HG03521 (cell line): ENCODE data around the gene PLEKHB2.
"Not testable (repeated sequence)": the region's sequence is repeated elsewhere in the genome, so short reads cannot be mapped to it uniquely, and the experiment has no call there.

ENCODE experiments used
- ATAC-seq: cut with Tn5 transposase; IDR thresholded peaks from one replicate; pipeline ENCODE4 v1.9.1; 2021; ENCODE audit warnings: mild to moderate bottlenecking, moderate library complexity; ENCODE audit not compliant: unreplicated experiment

The PLEKHB2 gene

DNA sequence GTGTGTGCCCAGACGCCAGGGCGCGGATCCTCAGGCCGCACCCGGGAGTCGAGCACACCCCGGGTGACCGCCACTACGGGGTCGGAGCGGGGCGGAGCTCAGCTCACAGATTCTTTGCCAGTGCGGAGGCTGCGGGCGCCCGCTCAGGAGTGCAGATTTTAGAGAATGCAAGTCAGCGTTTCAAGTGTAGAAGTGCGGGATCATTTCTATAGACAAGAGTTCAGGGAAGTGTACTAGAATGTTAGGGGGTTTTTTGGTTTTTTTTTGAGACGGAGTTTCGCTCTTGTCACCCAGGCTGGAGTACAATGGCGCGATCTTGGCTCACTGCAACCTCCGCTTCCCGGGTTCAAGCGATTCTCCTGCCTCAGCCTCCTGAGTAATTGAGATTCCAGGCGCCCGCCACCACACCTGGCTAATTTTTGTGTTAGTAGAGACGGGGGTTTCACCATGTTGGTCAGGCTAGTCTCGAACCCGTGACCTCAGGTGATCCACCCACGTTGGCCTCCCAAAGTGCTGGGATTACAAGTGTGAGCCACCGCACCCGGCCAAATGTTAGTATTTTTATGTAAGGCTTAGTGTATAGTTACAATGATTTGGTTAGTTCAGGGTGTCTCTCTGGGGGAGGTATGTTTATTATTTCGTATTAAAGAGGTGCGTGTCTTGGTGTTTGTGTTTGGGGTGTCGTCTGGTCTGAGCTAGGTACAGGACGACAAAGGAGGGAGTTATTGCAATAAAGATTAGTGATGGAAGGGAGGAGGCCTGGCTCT is 11.3 kb upstream of the PLEKHB2 start:
- peak; percentile 63 for ATAC-seq

- ATAC-seq, result no peak
Observed at GRCh38 chr2:131094463-131095281, 10.5 kb upstream of the PLEKHB2 start.

- no peak for ATAC-seq
Observed at GRCh38 chr2:131103165-131103564, 2.0 kb upstream of the PLEKHB2 start.

- peak; percentile 65 for ATAC-seq
Observed at GRCh38 chr2:131104487-131105155, 515 bp upstream of the PLEKHB2 start.

- peak; percentile 40 for ATAC-seq
Observed at GRCh38 chr2:131105950-131106801, 1.0 kb downstream of the PLEKHB2 start.

GRCh38 chr2:131112529-131112928 is 7.4 kb downstream of the PLEKHB2 start:
- ATAC-seq, result no peak

GRCh38 chr2:131113566-131114227 is 8.6 kb downstream of the PLEKHB2 start:
- no peak for ATAC-seq

- not testable (repeated sequence) for ATAC-seq
Observed at GRCh38 chr2:131114950-131115349, 9.8 kb downstream of the PLEKHB2 start.

- no peak for ATAC-seq
Observed at GRCh38 chr2:131115752-131116151, 10.6 kb downstream of the PLEKHB2 start.

DNA sequence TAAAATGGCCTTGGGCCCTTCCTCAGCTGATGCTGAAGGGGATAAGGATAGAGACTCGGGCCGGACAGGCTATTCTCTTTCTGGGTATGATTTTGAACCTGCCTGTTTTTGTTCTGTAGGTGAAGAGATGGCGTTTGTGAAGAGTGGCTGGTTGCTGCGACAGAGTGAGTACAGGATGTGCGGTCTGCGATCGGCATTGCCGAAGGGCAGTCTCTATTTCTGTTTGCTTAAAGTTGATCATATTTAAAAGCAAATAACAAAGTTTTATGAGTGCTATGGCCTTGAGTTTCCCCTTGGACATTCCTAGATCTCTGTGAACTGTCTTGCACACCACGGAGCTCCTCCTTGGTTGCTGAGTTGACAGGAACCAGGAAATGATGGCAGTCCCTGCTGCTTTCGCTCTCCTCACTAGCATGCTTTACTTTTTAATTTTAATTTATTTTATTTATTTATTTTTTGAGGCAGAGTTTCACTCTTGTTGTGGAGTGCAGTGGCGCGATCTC is 15.7 kb downstream of the PLEKHB2 start:
- no peak for ATAC-seq

GRCh38 chr2:131121464-131121863 is 16.3 kb downstream of the PLEKHB2 start:
- ATAC-seq, result no peak

DNA sequence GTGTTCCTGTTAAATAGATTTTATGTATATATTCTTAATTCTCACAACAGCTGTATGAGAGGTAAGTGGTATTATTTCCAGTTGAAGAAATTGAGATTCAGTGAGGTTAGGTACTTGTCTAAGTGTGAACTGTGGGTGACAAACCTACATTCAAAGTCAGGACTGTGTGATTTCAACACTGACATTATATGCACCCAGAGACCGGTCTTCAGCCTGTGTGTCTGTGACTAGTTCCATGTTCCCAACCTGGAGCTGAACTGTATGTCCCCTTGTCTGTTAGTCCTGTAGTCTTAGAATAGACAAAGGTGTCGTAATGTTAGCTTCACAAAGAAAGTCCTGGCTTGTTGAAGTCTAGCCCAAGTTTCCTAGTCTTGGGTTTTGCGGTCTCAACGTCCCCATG is 17.4 kb downstream of the PLEKHB2 start:
- no peak for ATAC-seq

GRCh38 chr2:131123192-131123591 is 18.1 kb downstream of the PLEKHB2 start:
- no peak for ATAC-seq

DNA sequence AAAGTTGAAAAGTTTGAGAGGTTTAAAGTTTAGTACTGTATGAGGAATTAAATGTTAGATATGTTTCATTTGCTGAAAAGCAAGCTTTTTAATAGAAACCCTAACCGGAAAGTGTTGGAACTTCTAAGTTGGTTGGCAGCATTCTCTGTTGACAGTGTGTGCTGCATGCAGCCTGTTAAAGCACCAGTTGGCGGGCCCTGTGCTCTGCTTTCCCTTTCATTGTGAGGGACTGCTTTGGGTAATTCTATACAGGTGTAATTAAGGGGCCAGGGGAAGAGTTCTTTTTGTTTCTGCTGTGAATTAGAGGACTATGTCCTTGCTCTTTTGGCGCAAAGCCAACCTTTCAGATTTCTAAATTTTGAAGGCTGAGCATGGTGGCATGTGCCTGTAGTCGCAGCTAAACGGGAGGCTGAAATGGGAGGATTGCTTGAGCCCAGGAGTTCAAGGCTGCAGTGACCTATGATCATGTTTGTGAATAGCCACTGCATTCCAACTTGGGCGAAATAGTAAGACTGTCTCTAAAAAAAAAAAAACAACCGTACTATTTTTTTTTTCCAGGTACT is 20.1 kb downstream of the PLEKHB2 start:
- no peak for ATAC-seq

GRCh38 chr2:131126436-131126835 is 21.3 kb downstream of the PLEKHB2 start:
- no peak for ATAC-seq

DNA sequence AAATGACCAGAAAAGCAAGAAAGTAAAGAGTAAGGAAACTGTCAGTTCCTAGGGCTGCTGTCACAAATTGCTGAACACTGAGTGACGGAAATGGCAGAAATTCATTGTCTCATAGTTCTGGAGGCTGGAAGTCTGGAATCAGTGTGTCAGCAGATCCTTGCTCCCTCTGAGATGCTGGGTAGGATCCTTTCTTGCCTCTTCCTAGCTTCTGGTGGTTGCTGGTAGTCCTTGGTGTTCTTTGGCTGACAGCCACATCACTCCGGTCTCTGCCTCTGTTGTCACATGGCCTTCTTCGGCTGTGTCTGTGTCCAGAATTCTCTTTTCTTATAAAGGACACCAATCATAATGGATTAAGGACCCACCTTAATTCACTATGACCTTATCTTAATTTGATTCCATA is 21.9 kb downstream of the PLEKHB2 start:
- ATAC-seq, result no peak

DNA sequence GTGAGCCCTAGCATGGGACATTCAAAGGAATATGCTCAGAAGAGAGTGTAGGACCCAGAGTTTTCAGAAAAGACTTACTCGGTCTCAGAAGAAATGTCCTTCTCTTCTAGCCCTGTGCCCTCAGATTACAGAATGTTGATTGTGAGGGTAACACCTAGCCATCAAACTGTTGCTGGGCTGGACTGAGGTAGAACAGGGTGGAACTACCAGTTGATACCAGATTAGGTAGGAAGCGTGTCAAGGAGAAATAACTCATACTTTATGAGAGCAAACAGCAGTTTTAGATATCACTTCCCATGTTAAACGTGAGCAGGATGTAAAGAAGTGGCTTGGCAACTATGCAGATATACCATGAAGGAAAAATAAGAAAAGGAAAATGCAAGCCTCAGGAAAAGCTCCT is 22.8 kb downstream of the PLEKHB2 start:
- ATAC-seq, result no peak

DNA sequence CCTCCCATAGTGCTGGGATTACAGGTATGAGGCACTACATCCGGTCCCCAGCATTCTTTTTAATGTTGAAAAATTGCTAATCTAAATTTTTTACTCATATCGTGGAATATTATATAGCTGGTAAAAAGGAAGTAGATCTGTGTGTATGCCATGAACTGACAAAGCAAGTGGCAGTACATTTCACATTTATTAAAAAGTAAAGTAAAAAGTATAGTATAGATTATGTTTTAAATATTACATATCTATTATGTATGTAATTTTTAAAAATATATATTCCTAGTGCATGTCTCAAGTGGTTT is 25.1 kb downstream of the PLEKHB2 start:
- ATAC-seq, result no peak

- ATAC-seq, result no peak
Observed at GRCh38 chr2:131132729-131133128, 27.6 kb downstream of the PLEKHB2 start.

DNA sequence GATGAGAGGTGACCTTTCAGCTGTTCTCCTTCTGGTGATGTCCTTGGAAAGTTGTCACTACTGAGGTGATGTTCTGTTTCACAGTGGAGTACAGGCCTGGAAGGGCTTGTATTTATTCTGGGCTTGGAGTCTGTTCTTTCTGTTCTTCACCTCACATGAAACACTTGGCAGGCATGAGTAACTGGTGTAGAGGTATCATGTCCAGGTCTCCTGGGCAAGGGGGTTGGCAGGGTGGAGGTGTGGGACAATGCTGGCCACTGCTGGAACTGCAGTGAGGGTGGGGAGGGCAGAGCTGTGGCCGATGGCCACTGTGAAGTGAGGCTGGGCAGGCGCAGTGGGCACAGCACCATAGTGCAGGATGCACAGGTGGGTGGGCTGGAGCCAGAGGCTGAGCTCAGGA is 35.4 kb downstream of the PLEKHB2 start:
- no peak for ATAC-seq
